Peyer's patch (tissue), 4 donors: ENCODE data around the gene ZNF516. TPM values are rescaled to one million over a fixed set of nuclear protein-coding genes. Genes with fewer than 3 reads are reported as not detected.

Source experiments
- DNase-seq, 3 donors: peaks; one replicate each; pipeline ENCODE4 v3.0.0-alpha.2; 2017 to 2019
- H3K27ac ChIP-seq, 4 donors: fragments of 200-600 bp; sonication (generic); one replicate each; pipeline ENCODE4 v1.5.1; 2016 to 2019
- H3K27me3 ChIP-seq, 2 donors: fragments of 200-600 bp; sonication (generic); one replicate each; pipeline ENCODE4 v1.5.1; 2019
- H3K36me3 ChIP-seq, 3 donors: fragments of 200-600 bp; sonication (generic); one replicate each; pipeline ENCODE4 v1.5.1; 2016 to 2019
- H3K4me1 ChIP-seq, 4 donors: fragments of 200-600 bp; sonication (generic); one replicate each; pipeline ENCODE4 v1.5.1; 2016 to 2019
- H3K4me3 ChIP-seq, 4 donors: fragments of 200-600 bp; sonication (generic); 1 replicate in 3 of 4; 2 replicates in 1 of 4; pipeline ENCODE4 v1.5.1; 2016 to 2019; ENCODE audit warnings: mild to moderate bottlenecking in 1 of 4
- H3K9me3 ChIP-seq, 4 donors: fragments of 200-600 bp; sonication (generic); one replicate each; pipeline ENCODE4 v1.5.1; 2016 to 2019; ENCODE audit warnings: mild to moderate bottlenecking in 1 of 4
- CTCF ChIP-seq, 6 experiments: fragments of 450-650 bp in 4 of 6; fragments of 200-600 bp in 2 of 6; sonication (generic) in 1 of 6; IDR thresholded peaks; one replicate each; pipeline ENCODE4 v1.5.1; 2017 to 2019; ENCODE audit warnings: antibody characterized with exemption in 6 of 6, mild to moderate bottlenecking in 3 of 6, moderate library complexity in 1 of 6
- POLR2A ChIP-seq, 2 donors: fragments of 450-650 bp; IDR thresholded peaks; one replicate each; pipeline ENCODE4 v1.5.1; 2017; ENCODE audit warnings: antibody characterized with exemption in 2 of 2, mild to moderate bottlenecking in 2 of 2, moderate library complexity in 2 of 2
- total RNA-seq, 4 donors: library from RNA; depleted of rRNA; stranded (reverse); fragments of >200 nt; gene quantifications; one replicate each; pipeline ENCODE4 v1.1.0, GENCODE V29; 2016

The ZNF516 gene
- total RNA-seq, 4 donors from 2014 or later: 19.8 to 39.6 (median 25.7) TPM

- DNase-seq: peak in 1 of 3 donors; percentile 38
- H3K4me3 ChIP-seq: no peak overlapping the region
- H3K36me3 ChIP-seq: no peaks in the 10 kb centered on the region
- TF ChIP-seq POLR2A (IDR thresholded peaks at IDR 0.05): no peak
- TF ChIP-seq CTCF (IDR thresholded peaks at IDR 0.05): no peak
- H3K4me1 ChIP-seq: no peaks in the 10 kb centered on the region
- H3K27me3 ChIP-seq: no peaks in the 10 kb centered on the region
- no peaks in the 10 kb centered on the region for H3K9me3 ChIP-seq
- H3K27ac ChIP-seq: no peak overlapping the region
Measured at GRCh38 chr18:76407681-76408080, 87.4 kb downstream of the ZNF516 start.

- H3K9me3 ChIP-seq: no peaks in the 10 kb centered on the region
- TF ChIP-seq POLR2A (IDR thresholded peaks at IDR 0.05) (no peak), CTCF (IDR thresholded peaks at IDR 0.05) (no peak)
- DNase-seq: peak in 1 of 3 donors; percentile 40
- H3K4me1 ChIP-seq: no peaks in the 10 kb centered on the region
- H3K27me3 ChIP-seq: no peaks in the 10 kb centered on the region
- no peak overlapping the region for H3K4me3 ChIP-seq
- H3K36me3 ChIP-seq: no peaks in the 10 kb centered on the region
- no peak overlapping the region for H3K27ac ChIP-seq
Measured at GRCh38 chr18:76406791-76407190, 88.3 kb downstream of the ZNF516 start.

- Histone ChIP-seq H3K27me3 (no peaks in the 10 kb centered on the region), H3K27ac (no peak overlapping the region), H3K4me1 (no peaks in the 10 kb centered on the region), H3K4me3 (no peak overlapping the region), H3K36me3 (no peaks in the 10 kb centered on the region), H3K9me3 (no peaks in the 10 kb centered on the region)
- peak in 2 of 3 donors; percentile 26 to 69 for DNase-seq
- TF ChIP-seq CTCF (IDR thresholded peaks at IDR 0.05) (peak in 5 of 6 experiments; percentile 14 to 66 (median 45)), POLR2A (IDR thresholded peaks at IDR 0.05) (no peak)
Measured at GRCh38 chr18:76405681-76406356, 89.2 kb downstream of the ZNF516 start.

- Histone ChIP-seq H3K4me3 (no peak overlapping the region), H3K27me3 (no peaks in the 10 kb centered on the region), H3K4me1 (no peaks in the 10 kb centered on the region), H3K27ac (no peak overlapping the region), H3K36me3 (no peaks in the 10 kb centered on the region), H3K9me3 (no peaks in the 10 kb centered on the region)
- TF ChIP-seq POLR2A (IDR thresholded peaks at IDR 0.05) (no peak), CTCF (IDR thresholded peaks at IDR 0.05) (no peak)
- DNase-seq: peak in 1 of 3 donors; percentile 38
Measured at GRCh38 chr18:76405280-76405679, 89.8 kb downstream of the ZNF516 start.

GRCh38 chr18:76404345-76404831, 90.7 kb downstream of the ZNF516 start:
- TF ChIP-seq POLR2A (IDR thresholded peaks at IDR 0.05) (no peak), CTCF (IDR thresholded peaks at IDR 0.05) (no peak)
- no peaks in the 10 kb centered on the region for H3K9me3 ChIP-seq
- H3K27me3 ChIP-seq: no peaks in the 10 kb centered on the region
- no peak overlapping the region for H3K27ac ChIP-seq
- H3K4me3 ChIP-seq: no peak overlapping the region
- DNase-seq: no peak
- H3K4me1 ChIP-seq: no peaks in the 10 kb centered on the region
- no peaks in the 10 kb centered on the region for H3K36me3 ChIP-seq
